GM10266 (cell line): Measurements from ENCODE around the gene KCNJ9.
A peak's percentile ranks its signal among the peaks of the same experiment; 100 is the strongest.

ENCODE experiments used
- DNase-seq: peaks from one replicate; pipeline ENCODE4 v3.0.0; 2012; ENCODE audit errors: extremely low spot score
- TF ChIP-seq, protein P1 (sequence below): IDR thresholded peaks from 2 replicates; pipeline ENCODE4 v1.5.1; 2012; ENCODE audit warnings: mild to moderate bottlenecking, low read depth; ENCODE audit not compliant: control insufficient read depth, insufficient read depth; ENCODE audit errors: missing control alignments

KCNJ9 gene

GRCh38 chr1:160082926-160083325 lies 1.6 kb downstream of the KCNJ9 start:
- TF ChIP-seq, protein P1, sequence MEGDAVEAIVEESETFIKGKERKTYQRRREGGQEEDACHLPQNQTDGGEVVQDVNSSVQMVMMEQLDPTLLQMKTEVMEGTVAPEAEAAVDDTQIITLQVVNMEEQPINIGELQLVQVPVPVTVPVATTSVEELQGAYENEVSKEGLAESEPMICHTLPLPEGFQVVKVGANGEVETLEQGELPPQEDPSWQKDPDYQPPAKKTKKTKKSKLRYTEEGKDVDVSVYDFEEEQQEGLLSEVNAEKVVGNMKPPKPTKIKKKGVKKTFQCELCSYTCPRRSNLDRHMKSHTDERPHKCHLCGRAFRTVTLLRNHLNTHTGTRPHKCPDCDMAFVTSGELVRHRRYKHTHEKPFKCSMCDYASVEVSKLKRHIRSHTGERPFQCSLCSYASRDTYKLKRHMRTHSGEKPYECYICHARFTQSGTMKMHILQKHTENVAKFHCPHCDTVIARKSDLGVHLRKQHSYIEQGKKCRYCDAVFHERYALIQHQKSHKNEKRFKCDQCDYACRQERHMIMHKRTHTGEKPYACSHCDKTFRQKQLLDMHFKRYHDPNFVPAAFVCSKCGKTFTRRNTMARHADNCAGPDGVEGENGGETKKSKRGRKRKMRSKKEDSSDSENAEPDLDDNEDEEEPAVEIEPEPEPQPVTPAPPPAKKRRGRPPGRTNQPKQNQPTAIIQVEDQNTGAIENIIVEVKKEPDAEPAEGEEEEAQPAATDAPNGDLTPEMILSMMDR, result no peak
- no peak for DNase-seq

- TF ChIP-seq, protein P1, result peak; percentile 96
- DNase-seq, result peak; percentile 86
Observed at GRCh38 chr1:160083968-160084770, 2.8 kb downstream of the KCNJ9 start.

DNA sequence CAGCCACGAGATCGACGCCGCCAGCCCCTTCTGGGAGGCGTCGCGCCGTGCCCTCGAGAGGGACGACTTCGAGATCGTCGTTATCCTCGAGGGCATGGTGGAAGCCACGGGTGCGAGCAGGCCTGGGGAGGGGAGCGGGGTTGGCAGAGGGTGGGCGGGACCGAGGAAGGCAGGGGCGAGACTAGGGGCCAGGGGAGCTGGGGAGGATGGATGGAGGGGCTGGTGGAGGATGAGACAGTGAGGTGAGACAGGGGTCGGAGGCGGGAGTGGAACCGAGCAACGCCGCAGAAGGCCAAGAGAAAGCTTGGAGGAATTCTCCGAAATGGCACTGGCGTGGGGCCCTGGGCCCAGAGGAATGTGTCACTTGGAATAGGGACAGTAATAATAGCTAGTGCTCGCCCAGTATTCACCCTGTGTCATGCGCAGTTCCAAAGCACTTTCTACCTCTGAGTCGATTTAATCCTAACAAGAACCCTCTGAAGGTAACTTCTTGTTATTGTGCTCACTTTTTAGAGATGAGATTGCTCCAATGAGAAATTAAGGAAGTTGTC lies 3.5 kb downstream of the KCNJ9 start:
- DNase-seq, result no peak
- TF ChIP-seq, protein P1, result no peak

DNA sequence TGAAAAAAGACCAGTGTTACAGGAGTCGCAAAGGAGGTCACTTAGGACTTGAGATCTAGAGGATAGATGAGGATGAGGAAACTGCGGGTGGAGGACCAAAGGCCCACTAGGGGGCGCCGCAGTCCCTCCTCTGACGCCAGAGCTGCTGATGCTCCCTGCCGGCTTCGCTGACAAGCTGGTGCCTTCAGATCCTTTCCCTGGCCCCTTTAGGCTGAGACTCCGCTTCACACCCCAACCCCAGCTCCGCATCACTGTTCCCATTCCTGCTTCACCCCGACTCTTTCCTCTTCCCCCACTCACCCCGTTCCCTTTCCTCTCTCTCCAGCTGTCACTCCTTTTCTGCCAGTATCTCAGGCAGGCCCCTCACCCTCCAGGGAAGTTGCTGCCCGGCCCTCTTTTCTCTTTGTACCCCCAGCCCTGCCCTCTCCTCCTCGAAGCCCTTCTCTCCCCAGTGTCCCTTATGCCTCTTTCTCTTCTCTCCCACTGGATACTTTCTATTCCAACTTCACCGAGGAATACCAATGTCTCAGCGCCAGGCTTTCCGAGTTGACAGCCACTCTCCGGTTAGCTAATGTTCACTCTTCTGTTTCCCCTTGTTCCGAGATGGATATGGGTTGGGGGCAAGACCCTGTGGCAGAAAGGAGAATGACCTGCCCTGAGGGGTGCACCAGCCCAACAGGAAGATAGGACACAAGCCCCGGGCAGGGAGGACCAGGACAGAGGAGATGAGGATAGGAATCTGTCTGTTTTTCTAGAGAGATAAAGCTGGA lies 4.5 kb downstream of the KCNJ9 start:
- peak; percentile 92 for DNase-seq
- TF ChIP-seq, protein P1, result peak; percentile 78

DNA sequence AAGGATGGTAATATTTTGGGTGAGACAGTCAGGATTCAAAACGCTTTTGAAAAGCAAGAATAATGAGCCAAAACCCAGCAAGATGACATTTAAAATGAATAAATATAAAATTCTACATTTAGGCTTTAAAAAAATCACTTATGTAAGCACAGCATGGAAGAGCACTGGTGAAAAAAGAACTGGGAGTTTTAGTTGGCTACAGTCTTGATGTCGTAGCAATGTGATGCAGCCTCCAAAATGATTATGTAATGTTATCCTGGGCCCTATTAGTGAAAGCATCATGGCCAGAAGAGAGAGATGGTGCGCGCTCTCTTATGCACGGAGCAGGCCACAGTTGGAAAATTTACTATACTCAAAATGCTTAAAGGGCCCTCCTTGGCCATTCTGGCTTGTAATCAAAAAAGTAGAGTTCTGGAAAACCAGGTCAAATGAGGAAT lies 5.1 kb downstream of the KCNJ9 start:
- TF ChIP-seq, protein P1, result no peak
- DNase-seq, result no peak

DNA sequence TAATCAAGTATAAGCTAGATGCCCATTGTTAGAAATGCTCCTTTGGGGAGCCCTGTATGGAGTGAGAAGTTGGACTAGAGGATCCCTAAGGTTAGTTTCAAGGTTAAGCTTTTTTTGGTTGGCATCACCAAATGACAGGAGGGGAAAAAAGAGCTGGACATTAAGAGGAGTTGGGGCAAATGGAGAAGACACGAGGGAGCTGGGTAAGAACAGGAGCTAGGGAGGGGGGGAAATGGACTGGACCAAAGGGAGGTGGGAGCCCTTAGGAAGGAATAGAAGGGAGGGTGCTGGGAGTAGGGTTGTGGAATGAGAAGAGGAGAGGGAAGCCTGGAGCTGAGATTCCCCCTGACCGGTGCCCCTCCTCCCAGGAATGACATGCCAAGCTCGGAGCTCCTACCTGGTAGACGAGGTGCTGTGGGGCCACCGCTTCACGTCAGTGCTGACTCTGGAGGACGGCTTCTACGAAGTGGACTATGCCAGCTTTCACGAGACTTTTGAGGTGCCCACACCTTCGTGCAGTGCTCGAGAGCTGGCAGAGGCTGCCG lies 5.9 kb downstream of the KCNJ9 start:
- DNase-seq, result no peak
- TF ChIP-seq, protein P1, result no peak
